ENCODE results near the gene CHKB. TPM values are rescaled to one million over a fixed set of nuclear protein-coding genes. Genes with fewer than 3 reads are reported as not detected.

Gene CHKB
- total RNA-seq, 4 donors from 2014 or later: 44.7 to 80.3 (median 51.3) TPM

DNA sequence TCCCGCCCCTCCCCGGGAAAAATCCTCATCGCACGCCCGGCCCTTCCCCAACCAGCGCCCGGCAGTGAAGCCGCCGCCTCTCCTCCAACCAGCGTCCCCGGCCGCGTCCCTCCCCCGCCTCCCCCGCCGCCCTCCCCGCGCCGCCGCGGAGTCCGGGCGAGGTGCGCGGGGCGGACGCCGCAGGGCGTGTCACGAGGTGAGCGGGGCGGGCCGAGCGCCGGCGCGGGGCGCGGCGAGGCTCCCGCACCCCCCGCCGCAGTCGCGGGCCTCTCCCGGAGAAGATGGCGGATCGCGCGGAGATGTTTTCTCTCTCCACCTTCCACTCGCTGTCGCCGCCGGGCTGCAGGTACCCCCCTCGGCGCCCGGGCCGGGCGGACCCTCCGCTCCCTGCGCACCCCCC, 17.9 kb upstream of the CHKB start, which contains the start of gene MAPK8IP2:
TSS of gene MAPK8IP2 (plus strand) at position 256 of the 400 bp plus-strand sequence. CDS start at position 282, 26 bp downstream.
- TF ChIP-seq, protein P1, sequence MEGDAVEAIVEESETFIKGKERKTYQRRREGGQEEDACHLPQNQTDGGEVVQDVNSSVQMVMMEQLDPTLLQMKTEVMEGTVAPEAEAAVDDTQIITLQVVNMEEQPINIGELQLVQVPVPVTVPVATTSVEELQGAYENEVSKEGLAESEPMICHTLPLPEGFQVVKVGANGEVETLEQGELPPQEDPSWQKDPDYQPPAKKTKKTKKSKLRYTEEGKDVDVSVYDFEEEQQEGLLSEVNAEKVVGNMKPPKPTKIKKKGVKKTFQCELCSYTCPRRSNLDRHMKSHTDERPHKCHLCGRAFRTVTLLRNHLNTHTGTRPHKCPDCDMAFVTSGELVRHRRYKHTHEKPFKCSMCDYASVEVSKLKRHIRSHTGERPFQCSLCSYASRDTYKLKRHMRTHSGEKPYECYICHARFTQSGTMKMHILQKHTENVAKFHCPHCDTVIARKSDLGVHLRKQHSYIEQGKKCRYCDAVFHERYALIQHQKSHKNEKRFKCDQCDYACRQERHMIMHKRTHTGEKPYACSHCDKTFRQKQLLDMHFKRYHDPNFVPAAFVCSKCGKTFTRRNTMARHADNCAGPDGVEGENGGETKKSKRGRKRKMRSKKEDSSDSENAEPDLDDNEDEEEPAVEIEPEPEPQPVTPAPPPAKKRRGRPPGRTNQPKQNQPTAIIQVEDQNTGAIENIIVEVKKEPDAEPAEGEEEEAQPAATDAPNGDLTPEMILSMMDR (IDR thresholded peaks at IDR 0.05; ENCODE audit: low read depth): no peak

DNA sequence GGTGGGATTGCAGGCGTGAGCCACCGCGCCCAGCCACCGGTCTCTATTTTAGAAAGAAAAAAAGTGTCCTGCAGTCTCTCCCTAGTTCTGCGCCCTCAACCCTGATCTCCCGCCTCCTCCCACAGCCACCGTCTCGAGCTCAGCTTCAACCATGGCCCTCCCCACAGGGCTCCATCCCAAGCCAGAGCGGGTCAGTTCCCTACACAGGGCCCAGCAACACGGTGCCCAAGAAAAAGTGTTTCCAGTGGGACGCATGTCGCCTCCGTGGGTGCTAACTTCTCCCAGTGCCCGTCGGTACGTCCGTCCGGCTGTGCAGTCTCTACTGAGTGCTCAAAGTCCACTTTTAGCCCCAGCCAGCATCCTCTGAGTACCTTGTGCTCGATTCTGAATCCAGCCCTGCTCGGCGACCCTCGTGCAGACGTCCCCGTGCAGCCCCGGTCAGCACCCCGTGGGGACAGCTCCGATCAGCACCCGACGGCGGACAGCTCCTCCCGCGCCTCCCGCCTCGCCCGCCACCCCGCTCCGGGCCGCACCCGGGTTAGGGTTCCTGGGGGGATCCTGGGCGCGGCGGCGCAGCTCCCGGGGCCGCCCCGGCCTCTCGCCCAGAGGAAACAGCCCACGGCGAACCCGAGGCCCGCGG, 17.3 kb upstream of the CHKB start:
- TF ChIP-seq, protein P1 (IDR thresholded peaks at IDR 0.05; ENCODE audit: low read depth): no peak

DNA sequence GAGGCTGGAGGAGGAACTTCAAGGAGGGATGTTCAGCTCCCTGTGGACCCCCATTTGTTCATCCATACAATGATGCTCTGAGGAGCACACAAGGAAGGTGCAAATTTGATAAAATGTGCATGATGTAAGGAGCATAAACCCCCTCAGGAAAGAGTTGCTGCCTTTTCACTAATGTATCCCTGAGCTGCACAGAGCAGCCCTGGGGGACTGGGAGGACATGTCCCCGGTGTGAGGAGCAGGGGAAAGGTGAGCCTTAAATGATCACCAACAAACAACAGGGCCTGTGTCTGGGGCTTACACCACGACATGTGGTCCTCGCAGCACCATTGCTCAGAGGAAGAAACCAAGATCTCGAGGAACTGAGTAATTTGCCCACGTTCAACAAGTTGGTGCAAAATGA, 14.4 kb upstream of the CHKB start:
- TF ChIP-seq, protein P1 (IDR thresholded peaks at IDR 0.05; ENCODE audit: low read depth): no peak

DNA sequence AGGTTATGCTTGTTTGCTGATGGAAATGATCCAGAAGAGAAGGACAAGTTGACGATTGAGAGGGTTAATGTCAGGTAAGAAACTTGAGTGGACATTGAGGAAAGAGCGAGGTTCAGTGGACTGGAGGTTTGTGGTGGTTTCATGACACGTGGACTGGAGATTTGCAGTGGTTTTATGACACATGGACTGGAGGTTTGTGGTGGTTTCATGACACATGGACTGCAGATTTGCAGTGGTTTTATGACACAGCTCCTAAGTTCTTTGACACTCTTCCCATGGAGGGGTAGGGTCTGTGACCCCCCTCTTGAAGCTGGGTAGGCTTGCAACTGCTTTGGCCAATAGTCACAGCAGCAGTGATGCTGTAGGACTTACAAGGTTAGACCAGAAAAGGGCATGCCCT, 12.5 kb upstream of the CHKB start:
- TF ChIP-seq, protein P1 (IDR thresholded peaks at IDR 0.05; ENCODE audit: low read depth): no peak

DNA sequence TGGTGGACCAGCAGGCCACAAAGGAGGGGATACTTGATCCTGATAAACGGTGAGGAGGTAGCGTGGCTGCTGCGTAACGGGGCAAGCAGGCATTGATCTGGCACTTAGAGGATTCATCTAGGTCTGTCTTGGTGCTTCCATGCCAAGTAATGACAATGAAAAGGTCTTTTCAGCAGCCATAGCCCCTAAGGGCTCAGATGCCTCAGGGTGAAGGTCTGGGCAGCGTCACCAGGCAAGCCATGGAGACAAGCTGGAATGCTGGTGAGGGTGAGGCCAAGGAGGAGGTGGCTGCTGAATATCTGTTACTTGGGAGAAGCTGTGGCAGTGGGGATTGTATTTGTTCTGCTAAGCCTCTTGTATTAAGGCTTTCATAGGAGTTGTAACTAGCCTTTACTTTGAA, 4.8 kb upstream of the CHKB start:
- TF ChIP-seq, protein P1 (IDR thresholded peaks at IDR 0.05; ENCODE audit: low read depth): no peak

DNA sequence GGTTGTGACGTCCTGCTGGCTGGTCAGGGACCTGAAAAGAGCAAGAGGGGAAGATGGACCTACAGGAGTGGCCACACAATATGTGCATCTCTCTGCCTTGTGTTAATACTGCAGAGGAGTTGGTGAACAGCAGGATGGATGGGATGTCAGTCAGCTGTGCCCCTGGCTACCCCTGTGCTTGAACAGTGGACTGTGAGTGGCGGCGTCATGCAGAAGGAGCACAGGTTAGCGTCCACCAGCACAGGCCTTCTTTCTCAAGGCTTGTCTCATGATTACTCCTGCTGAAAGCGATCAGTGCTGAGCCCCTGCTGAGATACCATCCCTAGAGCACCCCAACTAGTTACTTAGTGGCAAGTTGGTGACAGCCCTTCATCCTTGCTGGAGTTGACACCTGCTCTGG, 3.8 kb upstream of the CHKB start:
- TF ChIP-seq, protein P1 (IDR thresholded peaks at IDR 0.05; ENCODE audit: low read depth): no peak

DNA sequence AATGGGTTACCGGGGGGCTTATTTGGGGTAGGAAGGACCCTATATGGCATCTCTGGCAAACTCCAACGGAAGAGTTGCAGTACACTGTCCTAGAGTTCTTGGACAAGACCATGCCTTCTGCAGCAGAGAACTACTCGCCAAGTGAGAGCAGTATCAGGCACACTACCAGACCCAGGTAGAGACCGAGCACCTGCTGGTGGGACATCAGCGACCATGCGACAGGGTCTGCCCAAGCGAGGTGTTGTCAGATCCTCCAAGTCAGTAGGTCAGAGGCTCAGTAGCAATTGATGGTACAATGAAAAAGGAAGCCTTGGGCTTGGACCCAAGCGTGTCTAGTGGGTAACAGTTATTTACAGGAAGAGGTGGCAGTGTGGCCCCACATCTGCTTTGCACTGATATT, 3.1 kb upstream of the CHKB start:
- TF ChIP-seq, protein P1 (IDR thresholded peaks at IDR 0.05; ENCODE audit: low read depth): no peak
